ENCODE results near the gene FGF5.

FGF5 gene

DNA sequence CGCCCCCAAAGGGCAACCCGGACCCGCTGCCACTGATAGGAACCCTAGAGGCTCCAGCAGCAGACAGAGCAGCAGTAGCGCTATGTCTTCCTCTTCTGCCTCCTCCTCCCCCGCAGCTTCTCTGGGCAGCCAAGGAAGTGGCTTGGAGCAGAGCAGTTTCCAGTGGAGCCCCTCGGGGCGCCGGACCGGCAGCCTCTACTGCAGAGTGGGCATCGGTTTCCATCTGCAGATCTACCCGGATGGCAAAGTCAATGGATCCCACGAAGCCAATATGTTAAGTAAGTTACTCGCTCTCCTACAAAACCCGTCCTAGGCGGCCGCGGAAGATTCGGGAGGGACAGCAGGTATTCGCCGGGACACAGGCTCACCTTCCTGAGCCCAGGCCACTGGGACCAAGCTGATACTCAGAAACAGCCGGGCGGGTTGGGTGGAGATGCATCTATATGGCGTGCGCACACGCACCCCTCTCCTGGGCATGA is 477 bp downstream of the FGF5 start:
- 3% methylated on average over 25 of the region's 25 CpGs for WGBS

DNA sequence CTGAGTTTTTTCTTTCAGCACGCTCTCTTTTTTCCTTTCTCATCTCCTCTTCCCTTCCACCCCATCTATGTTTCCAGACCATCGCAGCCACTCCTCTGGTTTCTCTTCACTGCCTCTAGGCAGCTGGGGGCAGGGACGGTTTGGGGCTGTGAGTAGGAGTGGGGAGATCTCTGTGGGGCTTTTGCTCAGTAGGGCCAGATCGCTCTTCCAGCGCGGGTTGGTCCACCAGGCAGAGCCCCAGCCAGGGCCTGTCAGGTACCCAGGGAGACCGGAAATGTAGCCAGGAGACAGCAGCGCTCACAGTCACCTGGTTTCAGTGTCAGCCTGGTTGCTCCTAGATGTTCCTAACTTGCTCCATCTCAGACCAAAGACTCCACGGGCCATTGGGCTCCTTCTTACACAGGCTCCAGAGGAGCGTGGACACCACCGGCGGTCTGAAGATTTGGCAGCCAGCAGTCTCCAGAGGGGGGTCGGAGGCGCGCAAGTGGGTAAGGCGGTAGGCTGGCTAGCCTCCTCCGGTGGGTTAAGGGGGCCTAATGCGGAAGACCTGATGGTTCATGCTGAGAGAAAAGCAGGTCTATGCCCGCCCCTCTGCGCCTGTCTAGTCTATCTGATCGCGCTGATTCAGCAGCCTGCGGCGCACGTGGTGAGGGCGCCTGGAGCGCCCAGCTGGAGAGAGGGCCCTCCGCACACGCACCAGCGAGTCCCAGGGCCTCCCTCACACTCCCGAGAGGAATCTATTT is 1.8 kb downstream of the FGF5 start:
- Histone ChIP-seq H3K9ac (ENCODE audit: low read length) (peak overlapping the region; percentile 95), H3K4me2 (ENCODE audit: low read length, poor library complexity, severe bottlenecking) (peak overlapping the region; percentile 98), H3K36me3 (ENCODE audit: control insufficient read depth in 1 of 2, insufficient read depth in 2 of 2, low read depth in 1 of 2, low read length in 2 of 2) (peaks cover 0 to 3% of the 10 kb centered on the region in 2 experiments), H2BK12ac (ENCODE audit: low read length in 2 of 2) (peak overlapping the region; percentile 37 to 38), H4K8ac (ENCODE audit: low read length) (peak overlapping the region; percentile 21), H3K79me1 (replicated peaks; ENCODE audit: low read length, poor library complexity, severe bottlenecking) (peaks cover 3% of the 10 kb centered on the region), H2BK5ac (ENCODE audit: low read depth, low read length, poor library complexity, severe bottlenecking) (peak overlapping the region; percentile 81), H2BK15ac (ENCODE audit: low read depth, poor library complexity, severe bottlenecking) (peak overlapping the region; percentile 84), H3K14ac (ENCODE audit: low read length in 2 of 2) (peak overlapping the region in 1 of 2 experiments; percentile 82), H3K18ac (ENCODE audit: low read depth in 1 of 2, low read length in 2 of 2) (peak overlapping the region in 1 of 2 experiments; percentile 66), H4K91ac (ENCODE audit: low read length) (peak overlapping the region; percentile 11), H2AK5ac (ENCODE audit: low read length, severe bottlenecking) (peak overlapping the region; percentile 13), H3K4me3 (ENCODE audit: insufficient read depth in 1 of 2, low read depth in 1 of 2, low read length in 2 of 2) (peak overlapping the region; percentile 67 to 98), H2BK120ac (ENCODE audit: low read depth, low read length) (no peak overlapping the region), H3K27me3 (ENCODE audit: control insufficient read depth in 1 of 2, insufficient read depth in 1 of 2, low read length in 2 of 2) (peaks cover 5 to 6% of the 10 kb centered on the region in 2 experiments), H3K27ac (ENCODE audit: low read length, poor library complexity, severe bottlenecking) (peak overlapping the region; percentile 86), H3K4me1 (ENCODE audit: control insufficient read depth, insufficient read depth, low read depth, low read length) (peaks cover 14% of the 10 kb centered on the region), H2AFZ (ENCODE audit: low read depth, low read length) (peak overlapping the region; percentile 86), H3K4ac (ENCODE audit: low read depth in 1 of 2, low read length in 2 of 2) (peak overlapping the region in 1 of 2 experiments; percentile 79), H3K23ac (ENCODE audit: low read length in 2 of 2) (peak overlapping the region in 1 of 2 experiments; percentile 78), H3K9me3 (ENCODE audit: control insufficient read depth, low read length) (no peaks in the 10 kb centered on the region)
- WGBS, result 5% methylated on average over 27 of the region's 31 CpGs
- peak; percentile 43 for DNase-seq

More for the DNA sequence above, 477 bp downstream of the FGF5 start:
- no peak overlapping the region for H2BK120ac ChIP-seq (ENCODE audit: low read depth, low read length)
- no peak overlapping the region for H2BK15ac ChIP-seq (ENCODE audit: low read depth, poor library complexity, severe bottlenecking)
- H2BK12ac ChIP-seq (ENCODE audit: low read length in 2 of 2), result peak overlapping the region; percentile 11 to 74
- H3K4ac ChIP-seq (ENCODE audit: low read depth in 1 of 2, low read length in 2 of 2), result peak overlapping the region; percentile 24 to 54
- H3K18ac ChIP-seq (ENCODE audit: low read depth in 1 of 2, low read length in 2 of 2), result peak overlapping the region; percentile 46 to 70
- H2AK5ac ChIP-seq (ENCODE audit: low read length, severe bottlenecking), result no peak overlapping the region
- H4K91ac ChIP-seq (ENCODE audit: low read length), result no peak overlapping the region
- peak overlapping the region; percentile 95 for H3K9ac ChIP-seq (ENCODE audit: low read length)
- peak overlapping the region; percentile 94 for H2BK5ac ChIP-seq (ENCODE audit: low read depth, low read length, poor library complexity, severe bottlenecking)
- peak overlapping the region; percentile 88 to 98 for H3K4me3 ChIP-seq (ENCODE audit: insufficient read depth in 1 of 2, low read depth in 1 of 2, low read length in 2 of 2)
- H3K4me1 ChIP-seq (ENCODE audit: control insufficient read depth, insufficient read depth, low read depth, low read length), result peaks cover 14% of the 10 kb centered on the region
- DNase-seq, result peak; percentile 64
- H3K27me3 ChIP-seq (ENCODE audit: control insufficient read depth in 1 of 2, insufficient read depth in 1 of 2, low read length in 2 of 2), result peaks cover 5 to 6% of the 10 kb centered on the region in 2 experiments
- peak overlapping the region in 1 of 2 experiments; percentile 62 for H3K14ac ChIP-seq (ENCODE audit: low read length in 2 of 2)
- peak overlapping the region; percentile 37 to 57 for H3K23ac ChIP-seq (ENCODE audit: low read length in 2 of 2)
- H3K79me1 ChIP-seq (replicated peaks; ENCODE audit: low read length, poor library complexity, severe bottlenecking), result peaks cover 3% of the 10 kb centered on the region
- peak overlapping the region; percentile 48 for H2AFZ ChIP-seq (ENCODE audit: low read depth, low read length)
- peak overlapping the region; percentile 91 for H3K4me2 ChIP-seq (ENCODE audit: low read length, poor library complexity, severe bottlenecking)
- H4K8ac ChIP-seq (ENCODE audit: low read length), result no peak overlapping the region
- peak overlapping the region; percentile 94 for H3K27ac ChIP-seq (ENCODE audit: low read length, poor library complexity, severe bottlenecking)
- H3K9me3 ChIP-seq (ENCODE audit: control insufficient read depth, low read length), result no peaks in the 10 kb centered on the region
- peaks cover 0 to 3% of the 10 kb centered on the region in 2 experiments for H3K36me3 ChIP-seq (ENCODE audit: control insufficient read depth in 1 of 2, insufficient read depth in 2 of 2, low read depth in 1 of 2, low read length in 2 of 2)

DNA sequence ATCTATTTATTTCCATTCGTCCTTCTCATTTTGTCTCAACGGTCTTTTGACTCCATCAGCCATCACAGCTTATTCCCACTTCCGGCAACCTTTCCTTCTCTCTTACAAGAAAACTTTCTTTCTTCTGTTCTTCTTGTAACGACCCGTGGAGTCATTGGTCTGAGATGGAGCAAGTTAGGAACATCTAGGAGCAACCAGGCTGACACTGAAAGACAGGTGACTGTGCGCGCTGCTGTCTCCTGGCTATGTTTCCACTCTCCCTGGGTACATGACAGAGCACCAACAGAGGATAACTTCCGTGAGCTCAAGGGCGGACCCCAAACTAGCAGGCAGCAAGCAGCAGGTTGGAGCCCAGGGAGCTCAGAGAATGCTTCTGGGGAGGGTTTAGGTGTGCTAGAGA is 2.5 kb downstream of the FGF5 start:
- peaks cover 8% of the 10 kb centered on the region for H3K4me1 ChIP-seq (ENCODE audit: control insufficient read depth, insufficient read depth, low read depth, low read length)
- no peaks in the 10 kb centered on the region for H3K9me3 ChIP-seq (ENCODE audit: control insufficient read depth, low read length)
- H3K27me3 ChIP-seq (ENCODE audit: control insufficient read depth in 1 of 2, insufficient read depth in 1 of 2, low read length in 2 of 2), result peaks cover 0 to 4% of the 10 kb centered on the region in 2 experiments
- peak overlapping the region; percentile 12 for H3K27ac ChIP-seq (ENCODE audit: low read length, poor library complexity, severe bottlenecking)
- H4K91ac ChIP-seq (ENCODE audit: low read length), result no peak overlapping the region
- no peak overlapping the region for H3K4ac ChIP-seq (ENCODE audit: low read depth in 1 of 2, low read length in 2 of 2)
- H3K4me2 ChIP-seq (ENCODE audit: low read length, poor library complexity, severe bottlenecking), result peak overlapping the region; percentile 98
- peak; percentile 10 for DNase-seq
- WGBS, result 53% methylated on average over 6 of the region's 9 CpGs
- no peak overlapping the region for H3K23ac ChIP-seq (ENCODE audit: low read length in 2 of 2)
- H2BK15ac ChIP-seq (ENCODE audit: low read depth, poor library complexity, severe bottlenecking), result no peak overlapping the region
- no peak overlapping the region for H3K18ac ChIP-seq (ENCODE audit: low read depth in 1 of 2, low read length in 2 of 2)
- no peak overlapping the region for H2AFZ ChIP-seq (ENCODE audit: low read depth, low read length)
- H3K14ac ChIP-seq (ENCODE audit: low read length in 2 of 2), result no peak overlapping the region
- no peak overlapping the region for H2BK120ac ChIP-seq (ENCODE audit: low read depth, low read length)
- no peak overlapping the region for H4K8ac ChIP-seq (ENCODE audit: low read length)
- no peak overlapping the region for H2AK5ac ChIP-seq (ENCODE audit: low read length, severe bottlenecking)
- no peak overlapping the region for H2BK5ac ChIP-seq (ENCODE audit: low read depth, low read length, poor library complexity, severe bottlenecking)
- H3K9ac ChIP-seq (ENCODE audit: low read length), result peak overlapping the region; percentile 95
- peaks cover 1% of the 10 kb centered on the region for H3K79me1 ChIP-seq (replicated peaks; ENCODE audit: low read length, poor library complexity, severe bottlenecking)
- H3K36me3 ChIP-seq (ENCODE audit: control insufficient read depth in 1 of 2, insufficient read depth in 2 of 2, low read depth in 1 of 2, low read length in 2 of 2), result peaks cover 0 to 3% of the 10 kb centered on the region in 2 experiments
- peak overlapping the region; percentile 57 to 98 for H3K4me3 ChIP-seq (ENCODE audit: insufficient read depth in 1 of 2, low read depth in 1 of 2, low read length in 2 of 2)
- H2BK12ac ChIP-seq (ENCODE audit: low read length in 2 of 2), result peak overlapping the region in 1 of 2 experiments; percentile 29

DNA sequence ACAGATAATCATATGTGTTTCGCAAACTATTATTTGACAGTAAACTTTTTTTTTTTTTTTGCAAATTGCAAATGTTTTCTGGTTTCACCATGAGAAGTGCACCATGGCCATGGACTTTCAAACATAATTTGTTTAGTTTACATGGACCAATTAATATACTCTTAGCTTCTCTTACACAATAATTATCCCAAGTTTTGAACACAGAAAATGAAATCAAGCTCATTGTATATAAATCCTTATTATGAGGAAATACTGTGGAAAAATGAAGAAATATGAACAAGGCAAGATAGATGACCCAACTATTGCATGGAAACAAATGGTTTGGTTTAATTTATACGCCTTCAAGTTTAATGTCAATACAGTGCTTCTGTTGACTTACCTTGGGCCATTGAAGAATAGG is 3.9 kb downstream of the FGF5 start:
- H3K14ac ChIP-seq (ENCODE audit: low read length in 2 of 2), result no peak overlapping the region
- H4K91ac ChIP-seq (ENCODE audit: low read length), result no peak overlapping the region
- no peak overlapping the region for H2BK120ac ChIP-seq (ENCODE audit: low read depth, low read length)
- no peak overlapping the region for H3K4ac ChIP-seq (ENCODE audit: low read depth in 1 of 2, low read length in 2 of 2)
- H3K4me3 ChIP-seq (ENCODE audit: insufficient read depth in 1 of 2, low read depth in 1 of 2, low read length in 2 of 2), result peak overlapping the region in 1 of 2 experiments; percentile 98
- no peak overlapping the region for H2BK12ac ChIP-seq (ENCODE audit: low read length in 2 of 2)
- no peak overlapping the region for H3K4me2 ChIP-seq (ENCODE audit: low read length, poor library complexity, severe bottlenecking)
- peak overlapping the region; percentile 95 for H3K9ac ChIP-seq (ENCODE audit: low read length)
- H2AFZ ChIP-seq (ENCODE audit: low read depth, low read length), result no peak overlapping the region
- no peak overlapping the region for H2AK5ac ChIP-seq (ENCODE audit: low read length, severe bottlenecking)
- no peak overlapping the region for H3K23ac ChIP-seq (ENCODE audit: low read length in 2 of 2)
- H3K18ac ChIP-seq (ENCODE audit: low read depth in 1 of 2, low read length in 2 of 2), result no peak overlapping the region
- DNase-seq, result no peak
- H3K27ac ChIP-seq (ENCODE audit: low read length, poor library complexity, severe bottlenecking), result no peak overlapping the region
- WGBS, result 83% methylated on average over 1 of the region's 2 CpGs
- H3K79me1 ChIP-seq (replicated peaks; ENCODE audit: low read length, poor library complexity, severe bottlenecking), result no peaks in the 10 kb centered on the region
- H2BK15ac ChIP-seq (ENCODE audit: low read depth, poor library complexity, severe bottlenecking), result no peak overlapping the region
- no peak overlapping the region for H2BK5ac ChIP-seq (ENCODE audit: low read depth, low read length, poor library complexity, severe bottlenecking)
- H3K36me3 ChIP-seq (ENCODE audit: control insufficient read depth in 1 of 2, insufficient read depth in 2 of 2, low read depth in 1 of 2, low read length in 2 of 2), result peaks cover 0 to 3% of the 10 kb centered on the region in 2 experiments
- H3K27me3 ChIP-seq (ENCODE audit: control insufficient read depth in 1 of 2, insufficient read depth in 1 of 2, low read length in 2 of 2), result no peaks in the 10 kb centered on the region
- H3K4me1 ChIP-seq (ENCODE audit: control insufficient read depth, insufficient read depth, low read depth, low read length), result peaks cover 4% of the 10 kb centered on the region
- H3K9me3 ChIP-seq (ENCODE audit: control insufficient read depth, low read length), result no peaks in the 10 kb centered on the region
- no peak overlapping the region for H4K8ac ChIP-seq (ENCODE audit: low read length)

Data from mesenchymal stem cell (in vitro differentiated cells and primary cell).